GM21360 (cell line): ENCODE measurements around the gene SPATC1L.
"Not testable (repeated sequence)": the region's sequence is repeated elsewhere in the genome, so short reads cannot be mapped to it uniquely, and the experiment has no call there.

Source experiments
- ATAC-seq: cut with Tn5 transposase; IDR thresholded peaks from one replicate; pipeline ENCODE4 v1.9.1; 2021; ENCODE audit warnings: mild to moderate bottlenecking, moderate library complexity; ENCODE audit not compliant: unreplicated experiment

Gene SPATC1L

DNA sequence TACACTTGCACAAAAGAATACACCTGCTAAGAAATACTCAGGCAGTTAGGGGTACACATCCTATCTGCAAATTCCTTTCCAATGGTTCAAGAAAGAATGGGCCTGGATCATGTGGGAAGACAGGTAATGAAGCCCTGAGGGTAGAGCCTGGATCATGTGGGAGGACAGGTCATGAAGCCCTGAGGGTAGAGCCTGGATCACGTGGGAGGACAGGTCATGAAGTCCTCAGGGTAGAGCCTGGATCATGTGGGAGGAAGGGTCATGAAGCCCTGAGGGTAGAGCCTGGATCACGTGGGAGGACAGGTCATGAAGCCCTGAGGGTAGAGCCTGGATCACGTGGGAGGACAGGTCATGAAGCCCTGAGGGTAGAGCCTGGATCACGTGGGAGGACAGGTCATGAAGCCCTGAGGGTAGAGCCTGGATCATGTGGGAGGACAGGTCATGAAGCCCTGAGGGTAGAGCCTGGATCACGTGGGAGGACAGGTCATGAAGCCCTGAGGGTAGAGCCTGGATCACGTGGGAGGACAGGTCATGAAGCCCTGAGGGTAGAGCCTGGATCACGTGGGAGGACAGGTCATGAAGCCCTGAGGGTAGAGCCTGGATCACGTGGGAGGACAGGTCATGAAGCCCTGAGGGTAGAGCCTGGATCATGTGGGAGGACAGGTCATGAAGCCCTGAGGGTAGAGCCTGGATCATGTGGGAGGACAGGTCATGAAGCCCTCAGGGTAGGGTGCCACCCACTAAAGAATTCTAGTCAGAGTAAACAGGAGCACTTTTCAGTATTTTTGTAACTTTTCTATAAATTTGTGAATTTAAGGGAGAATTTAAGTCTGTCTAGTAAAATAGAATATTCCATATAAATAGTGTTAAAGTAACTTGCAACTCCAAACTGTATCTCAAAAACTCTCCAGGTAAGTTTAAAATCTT is 16.9 kb upstream of the SPATC1L start:
- not testable (repeated sequence) for ATAC-seq

DNA sequence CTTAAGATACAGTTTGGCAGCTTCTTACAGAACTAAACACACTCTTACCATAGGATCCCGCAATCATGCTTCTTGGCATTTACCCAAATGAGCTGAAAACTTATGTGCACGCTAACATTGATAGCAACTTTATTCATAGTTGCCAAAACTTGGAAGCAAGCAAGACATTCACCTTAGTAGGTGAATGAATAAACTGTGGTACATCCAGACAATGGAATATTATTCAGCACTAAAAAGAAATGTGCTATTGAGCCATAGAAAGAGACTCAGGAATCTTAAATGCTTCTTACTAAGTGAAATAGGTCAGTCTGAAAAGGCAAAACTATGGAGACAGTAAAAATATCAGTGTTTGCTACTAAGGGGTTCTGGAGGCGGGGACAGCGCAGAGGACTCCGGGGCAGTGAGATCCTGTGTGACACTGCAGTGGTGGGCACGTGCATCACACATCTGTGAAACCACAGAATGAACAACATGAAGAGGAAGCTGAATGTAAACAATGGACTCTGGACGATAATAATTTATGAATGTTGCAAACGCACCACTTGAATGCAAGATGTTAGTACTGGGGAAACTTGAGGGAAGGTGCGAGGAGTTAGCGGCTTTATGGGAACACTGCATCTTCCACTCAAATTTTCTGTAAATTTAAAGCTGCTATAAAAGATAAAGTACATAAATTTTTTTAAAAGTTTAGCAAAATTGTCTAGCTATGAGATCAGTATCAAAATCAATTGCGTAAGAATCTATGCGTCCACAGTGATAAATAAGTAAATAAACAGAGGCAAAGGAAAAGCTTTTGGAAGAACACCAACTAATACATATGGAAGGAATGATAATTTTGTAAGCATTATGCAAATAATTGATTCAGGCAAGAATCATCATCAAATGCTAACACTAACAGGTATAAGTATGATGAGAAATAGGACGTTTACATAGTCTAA is 15.4 kb upstream of the SPATC1L start:
- no peak for ATAC-seq

DNA sequence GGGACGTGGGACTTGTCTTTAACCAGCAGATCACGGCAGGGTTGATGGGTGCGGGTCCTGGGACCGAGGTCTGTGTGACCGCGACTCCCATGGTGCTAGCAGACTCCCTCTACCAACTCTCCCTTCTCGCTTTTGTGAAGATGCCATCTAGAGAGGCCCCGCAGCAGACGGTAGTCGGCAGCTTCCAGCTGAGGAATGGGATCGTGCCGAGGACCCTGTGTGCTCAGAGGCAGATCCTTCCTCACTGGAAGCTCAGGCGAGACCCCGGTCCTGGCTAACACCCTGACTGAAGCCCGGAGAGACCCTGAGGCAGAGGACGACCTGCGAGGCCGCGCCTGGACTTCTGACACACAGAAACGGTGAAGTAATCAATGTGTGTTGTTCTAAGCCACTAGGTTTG is 12.5 kb upstream of the SPATC1L start:
- ATAC-seq: no peak

DNA sequence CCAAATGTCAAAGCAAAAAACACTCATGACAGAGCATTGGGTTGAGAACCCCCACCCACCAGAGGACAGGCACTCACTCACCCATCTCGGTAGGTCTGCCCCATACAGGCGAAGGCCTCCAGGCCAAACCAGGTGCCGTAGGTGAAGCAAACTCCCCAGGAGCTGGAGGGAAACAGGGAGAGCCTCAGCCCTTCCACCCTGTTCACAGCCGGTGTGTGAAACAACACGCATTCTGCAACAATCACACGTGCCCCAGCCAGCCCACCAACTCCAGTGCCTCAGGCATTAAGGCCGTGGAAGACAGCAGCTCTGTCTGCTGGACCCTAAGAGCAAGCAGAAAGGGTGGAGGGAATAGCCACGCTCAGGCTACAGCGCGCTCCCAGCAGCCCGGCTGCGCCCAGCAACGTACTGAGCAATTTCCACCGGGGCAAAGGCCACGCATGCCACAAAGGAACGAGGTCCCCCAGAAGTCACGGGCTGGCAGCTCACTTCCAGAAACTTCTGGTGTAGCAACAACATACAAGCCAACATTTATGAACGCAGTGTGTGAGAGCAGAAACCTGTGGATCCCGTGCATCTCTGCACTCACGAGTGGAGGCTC is 11.4 kb upstream of the SPATC1L start:
- no peak for ATAC-seq

DNA sequence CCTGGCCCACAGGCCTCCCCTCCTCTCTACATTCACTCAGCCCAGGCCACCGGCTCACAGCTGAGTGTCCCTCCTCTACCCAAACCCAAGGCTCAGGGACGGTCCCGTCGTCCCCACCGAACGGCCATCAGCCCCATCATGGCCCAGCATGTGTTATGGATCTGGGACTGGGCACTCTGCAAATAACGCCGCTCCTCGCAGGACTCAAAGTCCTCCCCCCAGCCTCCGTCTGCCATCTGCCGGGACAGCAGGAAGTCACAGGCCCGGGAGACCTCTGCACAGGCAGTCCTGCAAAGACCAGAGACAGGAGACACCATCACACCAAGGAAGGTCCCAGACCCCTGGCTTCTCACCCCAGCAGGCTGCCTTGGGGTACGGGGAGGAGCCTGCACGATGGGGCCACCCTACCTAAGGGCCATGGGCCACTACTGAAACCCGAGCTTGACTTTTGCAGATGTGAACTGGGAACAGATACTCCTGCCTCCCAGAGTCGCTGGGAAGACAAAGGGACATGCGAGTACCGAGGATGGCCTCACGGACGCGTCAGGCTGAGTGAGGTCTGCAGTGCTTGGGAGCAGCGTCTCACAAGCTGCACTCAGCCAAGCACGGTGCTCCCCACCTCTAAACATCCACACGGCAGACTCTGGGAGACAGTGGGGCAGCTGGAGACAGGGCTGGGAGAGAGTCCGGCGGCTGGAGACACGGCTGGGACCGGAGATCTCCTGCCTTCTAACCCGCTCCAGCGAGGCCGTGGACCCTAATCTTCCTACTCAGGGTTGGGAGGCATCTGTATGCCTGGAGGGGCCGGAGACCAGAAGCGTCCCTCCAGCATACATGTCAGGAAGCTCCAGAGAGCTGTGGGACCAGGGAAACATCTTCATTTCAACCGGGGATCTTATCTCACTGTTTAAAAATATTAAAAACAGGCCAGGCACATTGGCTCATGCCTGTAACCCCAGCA is 10.4 kb upstream of the SPATC1L start:
- ATAC-seq: no peak

DNA sequence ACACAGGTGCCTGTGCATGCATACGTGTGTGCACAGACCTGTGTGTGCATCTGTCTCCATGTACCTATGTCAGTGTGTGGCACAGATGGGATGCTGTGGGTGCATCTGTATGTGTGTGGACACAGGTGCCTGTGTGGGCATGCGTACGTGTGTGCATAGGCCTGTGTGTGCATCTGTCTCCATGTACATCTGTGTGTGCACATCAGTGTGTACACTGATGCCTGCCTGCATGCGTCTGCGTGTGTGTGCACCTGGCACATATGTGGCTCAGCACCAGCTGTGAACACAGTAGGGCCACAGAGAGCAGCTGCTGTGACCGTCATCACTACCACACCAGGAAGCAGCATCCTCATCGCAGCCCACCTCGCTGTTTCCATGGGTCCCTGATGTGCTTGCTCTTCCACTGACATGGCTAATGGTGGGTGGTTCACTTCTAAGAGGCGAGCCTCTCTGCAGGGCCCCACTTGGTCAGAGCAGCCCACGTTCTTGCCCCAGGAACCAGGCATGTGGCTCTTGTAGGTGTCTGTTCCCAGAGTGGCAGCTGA is 9.6 kb upstream of the SPATC1L start:
- ATAC-seq: no peak

DNA sequence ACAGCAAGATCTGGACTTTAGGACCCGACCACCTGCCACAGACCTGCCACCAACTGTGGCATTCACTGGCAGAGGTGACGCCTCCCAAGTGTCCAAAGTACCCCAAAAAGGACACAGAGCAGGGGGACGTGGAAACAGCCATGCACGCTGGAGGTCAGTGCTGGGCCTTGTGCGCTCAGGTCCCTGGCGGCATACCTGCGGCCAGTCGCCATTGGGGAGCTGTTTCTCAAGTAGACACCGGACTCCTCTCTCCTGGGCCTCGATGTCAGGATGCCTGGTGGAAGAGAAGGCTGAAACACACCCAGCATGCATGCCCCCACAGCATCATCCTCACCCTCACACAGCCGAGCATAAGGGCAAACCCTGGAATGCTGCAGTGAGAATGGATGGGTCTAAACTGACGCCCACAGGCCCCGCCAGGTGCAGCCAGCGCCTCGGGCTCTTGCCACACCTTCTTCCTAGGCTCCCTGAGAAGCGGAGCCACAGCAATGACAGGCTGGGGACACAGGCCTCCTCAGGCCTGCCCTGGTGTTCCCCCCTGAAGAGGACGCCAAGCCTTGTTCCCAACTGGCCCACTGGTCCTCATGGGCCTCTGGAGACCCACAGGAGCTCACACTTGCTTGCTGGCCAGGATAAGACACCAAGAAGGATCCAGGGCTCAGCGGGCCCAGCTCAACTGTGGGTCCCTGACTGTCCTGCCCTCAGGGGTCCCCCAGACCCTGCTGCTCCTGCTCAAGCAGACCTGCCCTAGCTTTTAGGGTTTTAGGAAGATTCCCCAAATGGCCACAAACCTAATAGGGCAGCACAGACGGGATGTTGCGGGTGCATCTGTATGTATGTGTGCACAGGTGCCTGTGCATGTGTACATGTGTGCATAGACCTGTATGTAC is 7.7 kb upstream of the SPATC1L start:
- no peak for ATAC-seq

DNA sequence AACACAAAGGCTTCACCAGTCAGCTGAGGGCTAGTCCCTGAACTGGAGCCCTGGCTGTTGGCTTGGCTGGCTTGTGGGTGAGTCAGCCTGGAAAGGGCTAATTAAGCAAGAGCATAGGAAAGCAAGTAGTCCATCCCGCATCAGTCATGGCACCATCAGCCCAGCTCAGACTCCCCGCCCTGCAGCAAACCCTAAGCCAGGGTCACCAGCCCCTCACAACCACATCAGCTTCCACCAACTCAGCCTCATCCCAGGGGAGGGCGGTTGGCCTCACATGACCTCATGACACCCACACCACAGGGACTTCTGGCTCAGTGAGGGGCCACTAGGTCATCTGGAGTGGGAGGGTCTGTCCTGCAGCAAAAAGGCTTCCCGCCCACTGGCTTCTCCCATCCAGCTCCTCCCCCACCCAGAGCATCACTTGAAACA is 7.0 kb upstream of the SPATC1L start:
- ATAC-seq: no peak

DNA sequence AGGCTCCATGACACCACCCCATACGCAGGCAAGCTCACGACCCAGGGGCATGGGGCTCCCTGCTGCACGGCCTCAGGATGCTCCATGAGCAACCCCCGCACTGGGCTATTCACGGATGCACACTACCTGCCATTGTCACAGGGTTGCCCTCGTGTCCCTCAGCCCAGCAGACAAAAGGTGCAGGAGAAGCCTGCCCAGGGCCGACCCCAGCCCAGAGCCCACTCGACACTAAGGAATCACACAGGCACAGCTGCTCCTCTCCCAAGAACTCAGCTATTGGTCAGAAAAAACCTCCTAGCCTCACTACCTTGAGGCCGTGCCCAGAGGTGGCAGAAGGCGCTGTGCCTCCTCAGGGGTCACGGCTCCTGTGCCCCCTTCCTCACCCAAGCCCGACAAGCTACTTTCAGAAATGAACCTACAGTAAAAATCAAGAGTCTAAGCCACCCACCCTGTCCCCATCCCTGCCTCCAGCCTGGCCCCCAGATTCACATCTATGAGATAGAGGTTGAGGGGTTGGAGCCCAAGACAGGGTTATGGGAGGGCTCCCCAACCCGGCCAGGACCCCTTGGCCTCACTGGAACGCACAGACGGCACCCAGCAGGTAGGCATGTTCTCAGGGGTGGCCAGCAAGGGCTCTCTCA is 6.4 kb upstream of the SPATC1L start:
- no peak for ATAC-seq

DNA sequence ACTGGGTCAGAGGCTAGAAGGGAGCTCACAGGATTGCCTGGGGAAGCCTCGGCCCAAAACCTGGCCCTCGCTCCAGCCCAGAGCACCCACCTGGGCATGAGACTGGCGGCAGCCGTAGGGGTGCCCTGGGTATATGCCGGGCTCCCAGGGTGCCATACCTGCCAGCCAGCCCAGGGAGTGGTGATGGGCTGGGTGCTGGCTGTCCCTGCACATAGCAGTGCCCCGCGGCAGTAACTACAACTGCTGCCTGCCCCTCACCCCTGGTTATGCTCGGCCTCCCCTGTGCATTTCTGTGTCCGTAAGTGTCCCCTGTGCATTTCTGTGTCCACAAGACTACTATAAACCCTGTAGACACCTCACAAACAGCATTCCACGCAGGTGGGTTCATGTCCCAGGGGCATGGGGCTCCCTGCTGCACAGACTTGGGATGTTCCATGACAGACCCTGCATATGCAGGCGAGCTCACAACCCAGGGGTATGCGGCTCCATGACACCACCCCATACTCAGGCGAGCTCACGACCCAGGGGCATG is 5.8 kb upstream of the SPATC1L start:
- ATAC-seq: no peak

DNA sequence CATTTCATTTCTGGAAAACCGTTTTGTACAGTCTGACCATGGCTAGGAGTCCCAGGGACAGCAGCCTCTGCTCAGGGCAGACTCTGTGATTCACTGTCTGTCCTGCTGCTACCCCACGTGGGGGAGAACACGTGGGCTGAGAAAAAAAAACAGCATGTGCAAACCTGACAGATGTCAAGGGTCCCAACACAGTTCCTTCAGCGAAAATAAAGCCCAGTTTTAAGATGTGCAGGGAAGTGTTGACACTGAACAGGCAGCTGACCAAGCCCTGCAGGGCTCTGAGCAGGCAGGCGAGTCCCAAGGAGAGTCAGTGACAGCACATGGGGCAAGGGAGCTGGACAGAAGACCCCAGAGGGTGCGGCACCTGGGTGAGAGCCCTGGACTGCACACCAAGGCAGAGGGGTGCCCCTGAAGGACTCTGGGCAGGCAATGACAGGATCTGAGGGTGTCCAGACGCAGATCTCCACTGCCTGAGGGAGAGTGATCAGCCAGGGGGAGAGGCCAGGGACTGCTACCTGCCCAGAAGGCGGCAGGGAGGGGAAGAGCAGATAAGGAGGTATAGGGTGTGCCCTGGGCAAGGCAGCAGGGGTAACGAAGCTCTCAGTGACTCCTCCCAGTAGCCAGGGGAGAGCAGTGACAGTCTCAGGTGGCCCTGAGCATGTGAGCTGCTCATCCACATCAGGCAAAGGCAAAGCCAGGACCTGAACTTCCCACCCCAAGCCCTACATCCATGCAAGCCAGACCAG is 5.1 kb upstream of the SPATC1L start:
- ATAC-seq: no peak

DNA sequence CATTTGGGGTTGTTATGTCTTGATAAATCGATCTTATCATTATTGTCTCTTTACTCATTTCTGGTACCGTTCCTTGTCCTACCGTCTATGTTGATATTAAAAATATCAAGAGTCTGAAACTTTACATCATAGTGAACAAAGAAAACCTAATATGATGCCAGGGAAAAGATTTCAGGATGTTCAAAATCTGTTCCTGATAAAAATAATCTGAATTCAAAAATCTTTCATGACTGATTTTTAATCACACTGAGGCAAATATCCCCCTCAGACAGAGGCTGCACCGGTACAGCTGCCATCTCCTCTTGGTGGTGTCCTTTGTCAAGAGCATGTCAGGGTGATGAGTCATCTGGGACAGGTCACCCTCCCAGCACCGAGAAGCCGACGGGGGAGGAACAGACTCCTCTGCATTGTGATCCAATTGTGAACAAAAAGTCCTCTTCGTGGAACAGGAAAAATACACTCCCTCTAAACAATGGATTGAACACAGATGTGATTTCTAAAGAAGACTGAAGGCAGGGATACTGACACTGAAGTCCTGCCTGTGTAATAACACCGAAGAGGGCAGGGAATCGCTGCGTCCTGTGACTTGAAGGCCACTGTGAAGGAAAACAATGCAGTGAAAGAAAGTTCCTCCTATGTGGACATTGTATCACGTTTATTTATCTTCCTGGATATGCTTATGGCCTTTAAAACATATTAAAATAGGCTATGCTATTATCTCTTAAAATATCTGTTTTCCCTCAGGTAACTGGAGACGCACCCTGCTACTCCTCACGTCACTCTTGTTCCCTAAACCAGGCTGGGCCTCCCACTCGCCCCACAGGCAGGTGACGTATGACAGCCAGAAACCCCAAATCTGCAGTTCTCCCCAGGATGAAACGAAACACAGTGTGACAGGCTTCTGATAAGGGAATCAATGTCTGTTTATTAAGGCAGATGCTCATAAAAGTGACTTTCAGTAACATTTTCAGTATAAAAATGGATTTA is 4.3 kb upstream of the SPATC1L start:
- ATAC-seq: no peak

DNA sequence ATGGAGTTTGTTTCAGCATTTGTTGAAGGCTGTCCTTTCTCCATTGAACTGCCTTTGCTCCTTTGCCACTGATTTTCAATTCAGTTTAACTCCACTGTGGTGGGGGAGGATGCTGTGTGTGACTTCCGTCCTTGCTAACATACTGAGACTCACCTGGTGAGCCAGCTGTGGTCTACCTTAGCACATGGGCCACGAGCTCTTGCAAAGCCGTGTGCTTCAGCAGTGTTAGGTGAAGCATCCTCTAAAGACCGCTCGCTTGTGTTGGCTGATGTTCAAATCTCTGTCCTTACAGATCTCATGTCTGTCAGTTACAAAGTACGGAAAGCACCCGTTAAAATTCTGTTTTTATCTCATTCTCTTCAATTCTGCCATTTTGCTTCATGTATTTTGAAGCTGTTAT is 3.6 kb upstream of the SPATC1L start:
- ATAC-seq: no peak

DNA sequence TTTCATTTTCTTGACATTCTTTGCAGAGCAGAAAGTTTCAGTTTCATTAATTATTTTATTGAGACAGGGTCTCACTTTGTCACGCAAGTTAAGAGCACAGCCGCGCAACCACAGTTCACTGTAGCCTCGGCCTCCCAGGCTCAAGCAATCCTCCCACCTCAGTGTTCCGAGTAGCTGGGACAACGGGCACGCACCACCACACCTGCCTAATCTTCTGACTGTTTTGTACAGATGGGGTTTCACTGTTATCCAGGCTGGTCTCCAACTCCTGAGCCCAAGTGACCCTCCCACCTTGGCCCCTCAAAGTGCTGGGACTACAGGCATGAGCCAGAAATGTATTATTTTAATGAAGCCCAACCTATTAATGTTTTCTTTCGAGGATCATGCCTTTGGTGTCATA is 3.0 kb upstream of the SPATC1L start:
- no peak for ATAC-seq

DNA sequence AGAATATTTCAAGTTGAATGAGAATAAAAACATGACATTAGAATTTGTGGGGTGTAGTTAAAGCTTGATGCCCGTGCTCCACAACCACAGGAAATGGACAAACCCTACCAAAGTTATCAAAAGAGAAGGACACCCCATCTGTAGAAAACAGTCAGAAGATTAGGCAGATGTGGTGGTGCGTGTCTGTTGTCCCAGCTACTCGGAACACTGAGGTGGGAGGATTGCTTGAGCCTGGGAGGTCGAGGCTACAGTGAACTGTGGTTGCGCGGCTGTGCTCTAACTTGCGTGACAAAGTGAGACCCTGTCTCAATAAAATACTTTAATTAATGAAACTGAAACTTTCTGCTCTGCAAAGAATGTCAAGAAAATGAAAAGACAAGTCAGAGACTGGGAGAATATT is 1.5 kb upstream of the SPATC1L start:
- ATAC-seq: no peak
